HCT116 (cell line): ENCODE results near the gene ENTHD1. TPM values are rescaled to one million over a fixed set of nuclear protein-coding genes. Genes with fewer than 3 reads are reported as not detected.

ENCODE experiments used
- ATAC-seq: fragments of 200-7000 bp; cut with Tn5 transposase; 2 replicates; pipeline ENCODE4 v1.9.1; 2020; ENCODE audit warnings: mild to moderate bottlenecking, moderate library complexity
- BruUV-seq: library from RNA; stranded (reverse); fragments of 400-500 nt; replicated peaks from 2 replicates; lab custom pipeline; 2021; lab: Mats Ljungman, UMichigan
- CTCF ChIA-PET: fragments of 300-600 bp; sonication (Branson Sonifier 250); formaldehyde crosslinking; loops from one replicate; lab custom pipeline; 2021; ENCODE audit warnings: antibody characterized with exemption; lab: Charles Lee
- POLR2A ChIA-PET: fragments of 300-600, 350-600 bp; sonication (Branson Sonifier 250); formaldehyde crosslinking; loops from one replicate; lab custom pipeline; 2021; ENCODE audit warnings: antibody characterized with exemption; lab: Charles Lee
- RAD21 ChIA-PET, 2 experiments: fragments of 300-600 bp; sonication (Branson Sonifier 250); formaldehyde crosslinking; loops; one replicate each; lab custom pipeline; 2023; ENCODE audit warnings: low total read pairs in 2 of 2; ENCODE audit not compliant: uncharacterized antibody in 2 of 2, unreplicated experiment in 2 of 2, low non-redundant PET in 1 of 2; lab: Charles Lee
- DNase-seq: peaks from one replicate; pipeline ENCODE4 v3.0.0-alpha.2; 2010; ENCODE audit warnings: low read depth, low spot score
- H2AFZ ChIP-seq: fragments of 200-600 bp; shearing (Covaris generic), sonication (generic); 2 replicates; pipeline ENCODE4 v1.6.1; 2017; ENCODE audit warnings: low read depth, mixed run types, mixed read lengths, antibody characterized with exemption, low read length; ENCODE audit not compliant: poor library complexity, severe bottlenecking
- H3K27ac ChIP-seq: 2 replicates; pipeline ENCODE4 v1.5.1; 2012; ENCODE audit warnings: low read depth, low read length
- H3K27me3 ChIP-seq: fragments of 200-600 bp; sonication (generic); 2 replicates; pipeline ENCODE4 v1.6.1; 2016; ENCODE audit warnings: mixed run types, low read length, mixed read lengths; ENCODE audit not compliant: insufficient read depth
- H3K36me3 ChIP-seq, 2 experiments: fragments of 200-500 bp in 1 of 2; fragments of 200-600 bp in 1 of 2; sonication (Bioruptor generic) in 1 of 2; sonication (generic) in 1 of 2; 2 replicates each; pipeline versions ENCODE4 v1.5.1 to v1.6.1; 2014 to 2016; ENCODE audit warnings: low read length in 2 of 2, inconsistent platforms in 1 of 2, mixed read lengths in 1 of 2, mixed run types in 1 of 2; ENCODE audit not compliant: insufficient read depth in 2 of 2, control insufficient read depth in 1 of 2
- H3K4me1 ChIP-seq, 2 experiments: fragments of 200-600 bp in 1 of 2; sonication (generic) in 1 of 2; 2 replicates each; pipeline versions ENCODE4 v1.5.1 to v1.6.1; 2012 to 2017; ENCODE audit warnings: low read length in 2 of 2, inconsistent platforms in 1 of 2, mild to moderate bottlenecking in 1 of 2, mixed read lengths in 1 of 2, mixed run types in 1 of 2, moderate library complexity in 1 of 2; ENCODE audit not compliant: insufficient read depth in 2 of 2, control insufficient read depth in 1 of 2
- H3K4me2 ChIP-seq: fragments of 200-600 bp; sonication (generic); 2 replicates; pipeline ENCODE4 v1.6.1; 2017; ENCODE audit warnings: mixed run types, low read length, mixed read lengths
- H3K4me3 ChIP-seq, 2 experiments: fragments of 200-600 bp in 1 of 2; sonication (generic) in 1 of 2; replicated peaks in 1 of 2; 2 replicates each; pipeline ENCODE4 v1.5.1; 2011 to 2016; ENCODE audit warnings: low read length in 2 of 2, control low read depth in 1 of 2, low read depth in 1 of 2, mild to moderate bottlenecking in 1 of 2, mixed read lengths in 1 of 2, mixed run types in 1 of 2
- H3K79me2 ChIP-seq: fragments of 200-600 bp; sonication (generic); 2 replicates; pipeline ENCODE4 v1.6.1; 2017; ENCODE audit warnings: mild to moderate bottlenecking, mixed run types, low read length, moderate library complexity, mixed read lengths; ENCODE audit not compliant: insufficient read depth
- H3K9ac ChIP-seq: fragments of 200-600 bp; sonication (generic); 2 replicates; pipeline ENCODE4 v1.6.1; 2016; ENCODE audit warnings: low read length, mixed read lengths
- H3K9me2 ChIP-seq: fragments of 200-600 bp; sonication (generic), shearing (Covaris generic); 2 replicates; pipeline ENCODE4 v1.6.1; 2017; ENCODE audit warnings: mixed run types, mild to moderate bottlenecking, moderate library complexity; ENCODE audit not compliant: insufficient read depth
- H3K9me3 ChIP-seq, 2 experiments: fragments of 200-500 bp in 1 of 2; fragments of 200-600 bp in 1 of 2; sonication (Bioruptor generic) in 1 of 2; sonication (generic) in 1 of 2; 2 replicates each; pipeline ENCODE4 v1.6.1; 2014 to 2017; ENCODE audit warnings: low read length in 2 of 2, mixed read lengths in 2 of 2, inconsistent platforms in 1 of 2, low read depth in 1 of 2, mild to moderate bottlenecking in 1 of 2, mixed run types in 1 of 2, moderate library complexity in 1 of 2; ENCODE audit not compliant: control insufficient read depth in 1 of 2, insufficient read depth in 1 of 2
- H4K20me1 ChIP-seq: fragments of 200-600 bp; sonication (generic), shearing (Covaris generic); 2 replicates; pipeline ENCODE4 v1.6.1; 2017; ENCODE audit warnings: mixed run types, mild to moderate bottlenecking, moderate library complexity; ENCODE audit not compliant: insufficient read depth
- ATF3 ChIP-seq: IDR thresholded peaks from 2 replicates; pipeline ENCODE4 v1.6.1; 2012
- CEBPB ChIP-seq: IDR thresholded peaks from 2 replicates; pipeline ENCODE4 v1.6.1; 2012; ENCODE audit warnings: low read depth
- EGR1 ChIP-seq: IDR thresholded peaks from 2 replicates; pipeline ENCODE4 v1.6.1; 2012; ENCODE audit warnings: low read depth
- ELF1 ChIP-seq: IDR thresholded peaks from 2 replicates; pipeline ENCODE4 v1.6.1; 2012; ENCODE audit warnings: low read depth, borderline replicate concordance
- JUND ChIP-seq: IDR thresholded peaks from 2 replicates; pipeline ENCODE4 v1.6.1; 2012
- POLR2AphosphoS5 ChIP-seq: IDR thresholded peaks from 2 replicates; pipeline ENCODE4 v1.6.1; 2011; ENCODE audit warnings: mild to moderate bottlenecking, low read depth, low read length, moderate library complexity
- RAD21 ChIP-seq: IDR thresholded peaks from 2 replicates; pipeline ENCODE4 v1.6.1; 2012; ENCODE audit warnings: low read depth, mild to moderate bottlenecking
- SP1 ChIP-seq: IDR thresholded peaks from 2 replicates; pipeline ENCODE4 v1.6.1; 2012; ENCODE audit warnings: low read depth
- ZFX ChIP-seq: fragments of 450-650 bp; IDR thresholded peaks from 2 replicates; pipeline ENCODE4 v1.6.1; 2017
- intact Hi-C: fragments of 100-400 bp; cut with micrococcal nuclease; formaldehyde crosslinking; loops from 2 replicates; pipeline ENCODE4 v1.10.0; 2022
- total RNA-seq: library from RNA; stranded (reverse); gene quantifications from one replicate; pipeline ENCODE4 v1.2.1, GENCODE V29; 2021; ENCODE audit not compliant: unreplicated experiment
- TF ChIP-seq, protein P1 (sequence below): IDR thresholded peaks from 2 replicates; pipeline ENCODE4 v1.6.1; 2012
- TF ChIP-seq, protein P2 (sequence below): IDR thresholded peaks from 2 replicates; pipeline ENCODE4 v1.6.1; 2012; ENCODE audit warnings: low read depth

Gene ENTHD1
- total RNA-seq, 1 experiment from 2014 or later = not detected

GRCh38 chr22:39722501-39722900, 171.1 kb downstream of the ENTHD1 start:
- Histone ChIP-seq H3K4me3 (no peak overlapping the region), H3K36me3 (no peaks in the 10 kb centered on the region), H3K27me3 (no peaks in the 10 kb centered on the region), H3K9me2 (no peaks in the 10 kb centered on the region), H3K4me1 (peaks cover 5 to 12% of the 10 kb centered on the region in 2 experiments; a peak in 3 of 4 replicates), H3K9me3 (no peaks in the 10 kb centered on the region), H3K4me2 (no peak overlapping the region), H3K9ac (no peak overlapping the region), H4K20me1 (no peaks in the 10 kb centered on the region), H3K27ac (no peak overlapping the region), H2AFZ (no peak overlapping the region), H3K79me2 (no peaks in the 10 kb centered on the region)
- no TSS peak for BruUV-seq
- RAD21 ChIA-PET = no interaction called here
- no peak for TF ChIP-seq POLR2AphosphoS5
- TF ChIP-seq, protein P1, sequence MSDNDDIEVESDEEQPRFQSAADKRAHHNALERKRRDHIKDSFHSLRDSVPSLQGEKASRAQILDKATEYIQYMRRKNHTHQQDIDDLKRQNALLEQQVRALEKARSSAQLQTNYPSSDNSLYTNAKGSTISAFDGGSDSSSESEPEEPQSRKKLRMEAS = no peak
- no peak for TF ChIP-seq ELF1
- TF ChIP-seq EGR1 = no peak
- no peak for TF ChIP-seq ZFX
- TF ChIP-seq JUND = no peak
- TF ChIP-seq CEBPB = no peak
- no peak for TF ChIP-seq RAD21
- no peak for TF ChIP-seq SP1
- TF ChIP-seq, protein P2, sequence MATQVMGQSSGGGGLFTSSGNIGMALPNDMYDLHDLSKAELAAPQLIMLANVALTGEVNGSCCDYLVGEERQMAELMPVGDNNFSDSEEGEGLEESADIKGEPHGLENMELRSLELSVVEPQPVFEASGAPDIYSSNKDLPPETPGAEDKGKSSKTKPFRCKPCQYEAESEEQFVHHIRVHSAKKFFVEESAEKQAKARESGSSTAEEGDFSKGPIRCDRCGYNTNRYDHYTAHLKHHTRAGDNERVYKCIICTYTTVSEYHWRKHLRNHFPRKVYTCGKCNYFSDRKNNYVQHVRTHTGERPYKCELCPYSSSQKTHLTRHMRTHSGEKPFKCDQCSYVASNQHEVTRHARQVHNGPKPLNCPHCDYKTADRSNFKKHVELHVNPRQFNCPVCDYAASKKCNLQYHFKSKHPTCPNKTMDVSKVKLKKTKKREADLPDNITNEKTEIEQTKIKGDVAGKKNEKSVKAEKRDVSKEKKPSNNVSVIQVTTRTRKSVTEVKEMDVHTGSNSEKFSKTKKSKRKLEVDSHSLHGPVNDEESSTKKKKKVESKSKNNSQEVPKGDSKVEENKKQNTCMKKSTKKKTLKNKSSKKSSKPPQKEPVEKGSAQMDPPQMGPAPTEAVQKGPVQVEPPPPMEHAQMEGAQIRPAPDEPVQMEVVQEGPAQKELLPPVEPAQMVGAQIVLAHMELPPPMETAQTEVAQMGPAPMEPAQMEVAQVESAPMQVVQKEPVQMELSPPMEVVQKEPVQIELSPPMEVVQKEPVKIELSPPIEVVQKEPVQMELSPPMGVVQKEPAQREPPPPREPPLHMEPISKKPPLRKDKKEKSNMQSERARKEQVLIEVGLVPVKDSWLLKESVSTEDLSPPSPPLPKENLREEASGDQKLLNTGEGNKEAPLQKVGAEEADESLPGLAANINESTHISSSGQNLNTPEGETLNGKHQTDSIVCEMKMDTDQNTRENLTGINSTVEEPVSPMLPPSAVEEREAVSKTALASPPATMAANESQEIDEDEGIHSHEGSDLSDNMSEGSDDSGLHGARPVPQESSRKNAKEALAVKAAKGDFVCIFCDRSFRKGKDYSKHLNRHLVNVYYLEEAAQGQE = no peak
- no peak for TF ChIP-seq ATF3
- intact Hi-C loops = no loop called here
- CTCF ChIA-PET = no interaction called here
- DNase-seq = no peak
- POLR2A ChIA-PET = no interaction called here
- ATAC-seq = no peak
